ENCODE data around the gene RSPO1.

The RSPO1 gene

DNA sequence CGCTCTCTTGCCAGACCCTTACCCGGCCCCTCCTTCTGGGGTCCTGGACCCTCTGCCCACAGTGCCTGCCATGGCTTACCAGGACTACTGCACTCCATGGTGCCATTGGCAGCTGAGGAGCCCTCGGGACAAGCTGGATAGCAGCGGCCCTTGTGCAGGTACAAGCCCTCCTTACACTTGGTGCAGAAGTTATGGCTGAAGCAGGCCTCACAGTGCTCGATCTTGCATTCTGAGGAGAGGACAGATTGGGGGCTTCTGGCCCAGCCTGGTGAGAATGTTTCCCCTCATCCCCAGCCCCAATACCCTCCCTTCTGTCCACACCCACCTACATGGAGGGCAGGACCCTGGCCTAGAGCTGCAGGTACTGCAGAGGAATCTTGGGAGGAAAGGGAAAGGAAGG lies 20.6 kb downstream of the RSPO1 start:
- in situ Hi-C loops (cut with HindIII; ENCODE audit: low sequenced_read_pairs) = loop anchor here (5.0 kb wide), 1 partner anchor 48 kb away; no protein-coding TSS in a partner anchor
- TF ChIP-seq, protein P1, sequence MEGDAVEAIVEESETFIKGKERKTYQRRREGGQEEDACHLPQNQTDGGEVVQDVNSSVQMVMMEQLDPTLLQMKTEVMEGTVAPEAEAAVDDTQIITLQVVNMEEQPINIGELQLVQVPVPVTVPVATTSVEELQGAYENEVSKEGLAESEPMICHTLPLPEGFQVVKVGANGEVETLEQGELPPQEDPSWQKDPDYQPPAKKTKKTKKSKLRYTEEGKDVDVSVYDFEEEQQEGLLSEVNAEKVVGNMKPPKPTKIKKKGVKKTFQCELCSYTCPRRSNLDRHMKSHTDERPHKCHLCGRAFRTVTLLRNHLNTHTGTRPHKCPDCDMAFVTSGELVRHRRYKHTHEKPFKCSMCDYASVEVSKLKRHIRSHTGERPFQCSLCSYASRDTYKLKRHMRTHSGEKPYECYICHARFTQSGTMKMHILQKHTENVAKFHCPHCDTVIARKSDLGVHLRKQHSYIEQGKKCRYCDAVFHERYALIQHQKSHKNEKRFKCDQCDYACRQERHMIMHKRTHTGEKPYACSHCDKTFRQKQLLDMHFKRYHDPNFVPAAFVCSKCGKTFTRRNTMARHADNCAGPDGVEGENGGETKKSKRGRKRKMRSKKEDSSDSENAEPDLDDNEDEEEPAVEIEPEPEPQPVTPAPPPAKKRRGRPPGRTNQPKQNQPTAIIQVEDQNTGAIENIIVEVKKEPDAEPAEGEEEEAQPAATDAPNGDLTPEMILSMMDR (IDR thresholded peaks at IDR 0.05; ENCODE audit: low read depth, low read length, missing control alignments) = no peak
- no peak overlapping the region for H3K4me3 ChIP-seq (ENCODE audit: low read depth, low read length)
- DNase-seq (ENCODE audit: low read depth) = no peak

DNA sequence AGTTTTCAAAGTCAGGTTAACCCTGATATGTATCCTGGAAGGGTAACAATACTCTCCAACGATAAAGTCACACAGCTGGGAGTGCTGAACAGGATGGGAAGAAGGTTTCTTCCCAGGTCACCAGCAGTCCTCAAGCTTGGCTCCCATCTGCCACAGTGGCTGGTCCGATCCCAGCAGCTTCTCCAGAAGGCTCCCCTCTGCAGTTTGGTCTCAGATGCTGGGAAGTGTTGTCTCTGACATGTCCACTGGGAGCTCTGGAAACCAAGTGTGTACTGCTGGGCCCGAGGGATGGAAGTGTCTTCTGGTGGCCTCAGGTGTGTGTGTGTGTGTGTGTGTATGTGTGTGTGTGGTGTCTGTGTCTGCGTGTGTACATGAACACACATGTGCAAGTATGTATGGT lies 22.5 kb downstream of the RSPO1 start:
- DNase-seq (ENCODE audit: low read depth) = no peak

DNA sequence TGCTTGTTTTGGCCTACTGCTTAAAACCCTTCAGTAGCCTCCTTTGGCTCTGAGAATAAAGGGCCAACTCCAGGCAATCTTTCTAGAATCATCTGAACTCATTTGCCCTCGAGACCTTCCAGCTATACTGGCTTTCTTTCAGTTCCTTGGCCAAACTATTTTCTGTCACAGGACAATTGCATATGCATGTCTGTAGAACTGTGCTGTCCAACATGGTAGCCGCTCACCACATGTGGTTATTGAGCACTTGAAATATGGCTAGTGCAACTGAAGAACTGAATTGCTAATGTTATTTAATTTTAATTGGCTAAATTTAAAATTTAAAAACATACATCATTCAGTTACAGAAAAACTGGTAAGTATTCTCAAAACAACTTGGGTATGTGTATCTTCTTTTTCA lies 24.7 kb downstream of the RSPO1 start:
- no peak overlapping the region for H3K4me3 ChIP-seq (ENCODE audit: low read depth, low read length)
- TF ChIP-seq, protein P1 (IDR thresholded peaks at IDR 0.05; ENCODE audit: low read depth, low read length, missing control alignments) = no peak
- DNase-seq (ENCODE audit: low read depth) = no peak
- in situ Hi-C loops (cut with HindIII; ENCODE audit: low sequenced_read_pairs) = loop anchor here (5.0 kb wide), 1 partner anchor 52 kb away; no protein-coding TSS in a partner anchor

More for the DNA sequence above, 22.5 kb downstream of the RSPO1 start:
- TF ChIP-seq, protein P1 (IDR thresholded peaks at IDR 0.05; ENCODE audit: low read depth, low read length, missing control alignments) = no peak
- H3K4me3 ChIP-seq (ENCODE audit: low read depth, low read length) = no peak overlapping the region
- in situ Hi-C loops (cut with HindIII; ENCODE audit: low sequenced_read_pairs) = loop anchor here (5.0 kb wide), 1 partner anchor 50 kb away; no protein-coding TSS in a partner anchor

DNA sequence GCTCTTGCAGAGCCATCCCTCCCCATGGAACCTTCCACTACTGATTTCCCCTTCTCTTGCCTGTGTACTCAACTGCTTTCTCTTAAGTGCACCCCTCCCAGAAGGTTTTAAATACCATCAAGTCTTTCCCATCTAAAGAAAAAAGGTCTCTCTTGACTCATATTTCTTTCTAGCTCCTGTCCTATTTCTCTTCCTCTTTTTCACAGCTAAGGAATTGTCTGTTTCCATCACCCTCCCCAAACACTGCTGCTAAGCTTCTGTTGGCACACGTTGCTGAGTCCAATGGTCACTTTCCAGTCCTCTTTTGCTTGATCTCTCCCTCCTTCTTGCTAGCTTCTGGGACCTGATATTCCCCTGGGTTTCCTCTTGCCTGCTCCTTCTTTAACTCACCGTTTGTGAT lies 25.7 kb downstream of the RSPO1 start:
- in situ Hi-C loops (cut with HindIII; ENCODE audit: low sequenced_read_pairs) = no loop called here
- DNase-seq (ENCODE audit: low read depth) = no peak
- no peak overlapping the region for H3K4me3 ChIP-seq (ENCODE audit: low read depth, low read length)
- TF ChIP-seq, protein P1 (IDR thresholded peaks at IDR 0.05; ENCODE audit: low read depth, low read length, missing control alignments) = no peak

DNA sequence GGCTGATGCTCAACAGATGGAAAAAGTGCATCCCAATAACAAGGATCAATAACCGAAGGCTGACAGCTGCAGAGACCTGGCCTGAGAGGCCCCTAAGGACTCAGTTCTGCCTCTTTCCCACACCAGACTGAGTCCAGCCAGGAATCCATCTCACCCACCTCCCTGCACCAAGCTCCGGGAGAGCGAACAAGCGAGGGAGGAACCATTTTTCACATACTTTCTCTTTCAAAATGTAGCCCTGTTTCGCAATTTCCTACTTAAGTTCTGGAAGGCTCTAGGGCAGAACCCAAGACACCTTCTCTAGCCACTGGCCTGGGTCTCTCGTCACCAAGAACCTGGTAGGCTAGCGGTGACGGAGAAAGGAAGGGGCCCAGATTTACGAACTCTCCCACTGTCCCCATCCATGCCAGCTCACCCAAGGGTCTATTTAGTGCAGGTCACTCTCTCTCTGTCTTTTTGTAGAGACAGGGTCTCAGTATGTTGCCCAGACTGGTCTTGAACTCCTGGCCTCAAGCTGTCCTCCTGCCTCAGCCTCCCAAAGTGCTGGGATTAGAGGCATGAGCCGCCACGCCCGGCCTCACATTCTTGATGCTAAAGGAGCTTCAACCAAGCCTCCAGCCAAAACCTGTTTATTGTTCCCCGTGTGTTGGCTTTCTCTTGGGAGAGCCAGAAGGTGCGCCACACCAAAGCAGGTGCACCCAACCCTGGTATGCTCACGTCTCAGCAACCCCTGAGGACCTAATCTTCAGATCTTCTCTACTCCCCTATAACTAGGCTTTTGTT lies 28.0 kb downstream of the RSPO1 start:
- in situ Hi-C loops (cut with HindIII; ENCODE audit: low sequenced_read_pairs) = no loop called here
- H3K4me3 ChIP-seq (ENCODE audit: low read depth, low read length) = no peak overlapping the region
- DNase-seq (ENCODE audit: low read depth) = no peak
- TF ChIP-seq, protein P1 (IDR thresholded peaks at IDR 0.05; ENCODE audit: low read depth, low read length, missing control alignments) = no peak

DNA sequence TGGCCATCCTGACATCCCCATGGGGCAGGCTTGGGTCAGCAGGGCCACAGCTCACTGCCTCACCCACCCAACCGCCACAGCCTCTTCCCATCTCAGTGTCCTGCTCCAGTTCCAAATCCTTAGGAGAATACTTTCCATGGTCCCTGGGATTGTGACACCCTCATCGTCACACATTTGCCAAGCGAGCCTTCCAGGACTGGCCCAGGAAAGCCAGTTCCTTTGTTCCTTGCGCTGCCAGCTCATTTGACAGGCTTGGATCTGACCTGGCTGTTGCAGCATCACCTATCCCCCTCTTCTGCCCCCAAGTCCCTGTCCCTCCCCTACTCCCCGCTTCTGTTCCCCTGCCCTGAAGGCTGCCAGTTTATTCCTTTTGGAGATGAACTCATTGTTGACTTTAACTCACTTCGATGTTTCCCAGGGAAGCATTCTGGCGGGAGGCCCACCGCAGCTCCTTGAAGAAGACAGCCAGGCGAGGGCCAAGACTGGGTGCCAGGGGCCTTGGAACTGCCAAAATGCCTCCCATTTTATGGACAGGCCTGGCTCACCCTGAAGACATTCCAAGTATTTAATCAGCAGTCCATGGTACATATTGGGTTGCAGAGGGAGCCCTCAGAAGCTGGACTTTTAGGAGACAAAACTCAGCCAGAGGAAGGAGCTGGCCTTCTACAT lies 28.8 kb downstream of the RSPO1 start:
- no peak overlapping the region for H3K4me3 ChIP-seq (ENCODE audit: low read depth, low read length)
- DNase-seq (ENCODE audit: low read depth) = no peak
- in situ Hi-C loops (cut with HindIII; ENCODE audit: low sequenced_read_pairs) = no loop called here
- TF ChIP-seq, protein P1 (IDR thresholded peaks at IDR 0.05; ENCODE audit: low read depth, low read length, missing control alignments) = no peak
